HEK293 (cell line): ENCODE results near the gene VPS13D.

Experiments used
- CTCF ChIA-PET: fragments of 350-600 bp; formaldehyde crosslinking; extraction: SDS; loops from one replicate; lab custom pipeline; 2021; ENCODE audit warnings: antibody characterized with exemption; lab: Yijun Ruan, JAX
- POLR2A ChIA-PET: fragments of 300-600 bp; formaldehyde crosslinking; extraction: SDS; loops from one replicate; lab custom pipeline; 2020; ENCODE audit warnings: antibody characterized with exemption, inconsistent platforms; lab: Yijun Ruan, JAX
- H3K27ac ChIP-seq: fragments of 200-500 bp; sonication (Bioruptor generic); 2 replicates; pipeline ENCODE4 v1.5.1; 2014; ENCODE audit warnings: low read depth, low read length, control low read depth, inconsistent platforms; ENCODE audit errors: extremely low read depth
- H3K36me3 ChIP-seq, 2 experiments: fragments of 200-500 bp in 1 of 2; sonication (Bioruptor generic) in 1 of 2; 1 replicate in 1 of 2; 2 replicates in 1 of 2; pipeline ENCODE4 v1.5.1; 2014 to 2017; ENCODE audit warnings: inconsistent platforms in 2 of 2, low read length in 2 of 2; ENCODE audit not compliant: control insufficient read depth in 2 of 2, insufficient read depth in 1 of 2
- H3K4me1 ChIP-seq: fragments of 200-500 bp; sonication (Bioruptor generic); 2 replicates; pipeline ENCODE4 v1.5.1; 2014; ENCODE audit warnings: mild to moderate bottlenecking, low read length, inconsistent platforms; ENCODE audit not compliant: control insufficient read depth, insufficient read depth
- H3K4me3 ChIP-seq: 2 replicates; pipeline ENCODE4 v1.5.1; 2011; ENCODE audit warnings: low read depth, mild to moderate bottlenecking, control low read depth, low read length, moderate library complexity
- H3K9me3 ChIP-seq: fragments of 200-500 bp; sonication (Bioruptor generic); 2 replicates; pipeline ENCODE4 v1.5.1; 2014; ENCODE audit warnings: low read depth, low read length, inconsistent platforms; ENCODE audit not compliant: control insufficient read depth, insufficient read depth
- BCL11B ChIP-seq: fragments of 450-650 bp; formaldehyde crosslinking; IDR thresholded peaks from 2 replicates; pipeline ENCODE4 v1.5.1; 2016; ENCODE audit warnings: low read depth, missing biosample characterization, missing genetic modification characterization
- EGR2 ChIP-seq: fragments of 450-650 bp; formaldehyde crosslinking; IDR thresholded peaks from 2 replicates; pipeline ENCODE4 v1.5.1; 2016; ENCODE audit warnings: low read depth, missing biosample characterization, missing genetic modification characterization
- HOXD13 ChIP-seq: sonication (generic); formaldehyde crosslinking; IDR thresholded peaks from 2 replicates; pipeline ENCODE4 v1.8.0; 2022; ENCODE audit warnings: missing genetic modification reagents, borderline replicate concordance
- INSM2 ChIP-seq: fragments of 450-650 bp; formaldehyde crosslinking; IDR thresholded peaks from 2 replicates; pipeline ENCODE4 v1.5.1; 2016; ENCODE audit warnings: missing biosample characterization, missing genetic modification characterization
- KLF16 ChIP-seq: fragments of 450-650 bp; formaldehyde crosslinking; IDR thresholded peaks from 2 replicates; pipeline ENCODE4 v1.5.1; 2017; ENCODE audit warnings: missing biosample characterization, missing genetic modification characterization
- KLF9 ChIP-seq: fragments of 450-650 bp; formaldehyde crosslinking; IDR thresholded peaks from 2 replicates; pipeline ENCODE4 v1.5.1; 2016; ENCODE audit warnings: missing biosample characterization, missing genetic modification characterization, low read depth
- PRDM4 ChIP-seq: fragments of 450-650 bp; formaldehyde crosslinking; IDR thresholded peaks from 2 replicates; pipeline ENCODE4 v1.5.1; 2017; ENCODE audit warnings: missing biosample characterization, missing genetic modification characterization
- SETDB1 ChIP-seq: IDR thresholded peaks from one replicate; pipeline ENCODE4 v1.6.1; 2017; ENCODE audit warnings: mild to moderate bottlenecking, low read length, moderate library complexity, mixed read lengths; ENCODE audit not compliant: insufficient read length
- ZBTB6 ChIP-seq: fragments of 450-650 bp; formaldehyde crosslinking; IDR thresholded peaks from 2 replicates; pipeline ENCODE4 v1.5.1; 2017; ENCODE audit warnings: missing biosample characterization, missing genetic modification characterization
- ZNF140 ChIP-seq: fragments of 450-650 bp; formaldehyde crosslinking; IDR thresholded peaks from 2 replicates; pipeline ENCODE4 v1.5.1; 2016; ENCODE audit warnings: missing biosample characterization, missing genetic modification characterization
- ZNF23 ChIP-seq: fragments of 450-650 bp; formaldehyde crosslinking; IDR thresholded peaks from 2 replicates; pipeline ENCODE4 v1.5.1; 2016; ENCODE audit warnings: missing biosample characterization, missing genetic modification characterization, borderline replicate concordance
- ZNF302 ChIP-seq: fragments of 450-650 bp; formaldehyde crosslinking; IDR thresholded peaks from 2 replicates; pipeline ENCODE4 v1.5.1; 2016; ENCODE audit warnings: missing biosample characterization, missing genetic modification characterization, low read depth
- ZNF350 ChIP-seq: fragments of 450-650 bp; formaldehyde crosslinking; IDR thresholded peaks from 2 replicates; pipeline ENCODE4 v1.5.0; 2017; ENCODE audit warnings: missing biosample characterization, mild to moderate bottlenecking, missing genetic modification characterization
- ZNF473 ChIP-seq: fragments of 450-650 bp; formaldehyde crosslinking; IDR thresholded peaks from 2 replicates; pipeline ENCODE4 v1.5.1; 2017; ENCODE audit warnings: missing biosample characterization, missing genetic modification characterization
- ZNF488 ChIP-seq: fragments of 450-650 bp; formaldehyde crosslinking; IDR thresholded peaks from 2 replicates; pipeline ENCODE4 v1.5.1; 2016; ENCODE audit warnings: missing biosample characterization, missing genetic modification characterization
- ZNF560 ChIP-seq: fragments of 450-650 bp; formaldehyde crosslinking; IDR thresholded peaks from 2 replicates; pipeline ENCODE4 v1.5.1; 2017; ENCODE audit warnings: missing biosample characterization, missing genetic modification characterization, borderline replicate concordance
- ZNF561 ChIP-seq: fragments of 450-650 bp; IDR thresholded peaks from 2 replicates; pipeline ENCODE4 v1.5.1; 2018; ENCODE audit warnings: missing biosample characterization, missing genetic modification characterization, borderline replicate concordance
- ZNF707 ChIP-seq: fragments of 450-650 bp; formaldehyde crosslinking; IDR thresholded peaks from 2 replicates; pipeline ENCODE4 v1.5.1; 2016; ENCODE audit warnings: missing biosample characterization, missing genetic modification characterization
- ZNF792 ChIP-seq: fragments of 450-650 bp; formaldehyde crosslinking; IDR thresholded peaks from 2 replicates; pipeline ENCODE4 v1.5.1; 2016; ENCODE audit warnings: missing biosample characterization, missing genetic modification characterization
- ZNF837 ChIP-seq: fragments of 450-650 bp; formaldehyde crosslinking; IDR thresholded peaks from 2 replicates; pipeline ENCODE4 v1.5.1; 2016; ENCODE audit warnings: missing biosample characterization, missing genetic modification characterization
- ZSCAN5A ChIP-seq: fragments of 450-650 bp; formaldehyde crosslinking; IDR thresholded peaks from 2 replicates; pipeline ENCODE4 v1.5.1; 2016; ENCODE audit warnings: missing biosample characterization, missing genetic modification characterization

Gene VPS13D

GRCh38 chr1:12505639-12506280, 275.9 kb downstream of the VPS13D start (continued):
- no peak for TF ChIP-seq PRDM4 (tag by site-specific recombination)
- no peak for TF ChIP-seq ZNF837 (tag by site-specific recombination)
- TF ChIP-seq ZNF792 (tag by site-specific recombination): no peak
- TF ChIP-seq ZNF707 (tag by site-specific recombination): no peak
- TF ChIP-seq ZNF23: no peak
- TF ChIP-seq ZNF473: no peak

- POLR2A ChIA-PET: no interaction called here
- TF ChIP-seq ZNF561 (no peak), ZNF488 (tag by site-specific recombination) (no peak), ZNF140 (tag by site-specific recombination) (no peak), KLF9 (tag by site-specific recombination) (no peak), ZNF350 (tag by site-specific recombination) (no peak), SETDB1 (no peak), EGR2 (tag by site-specific recombination) (no peak), ZBTB6 (tag by site-specific recombination) (no peak), KLF16 (no peak), ZSCAN5A (tag by site-specific recombination) (no peak), ZNF302 (tag by site-specific recombination) (no peak), PRDM4 (tag by site-specific recombination) (no peak), HOXD13 (CRISPR knock-in tag) (no peak), BCL11B (tag by site-specific recombination) (no peak), INSM2 (no peak), ZNF560 (tag by site-specific recombination) (no peak)
- TF ChIP-seq, all 188 proteins: peak for 0
- no peaks in the 10 kb centered on the region for H3K4me1 ChIP-seq
Measured at GRCh38 chr1:12506281-12507280, 276.8 kb downstream of the VPS13D start.

More at GRCh38 chr1:12506281-12507280, 276.8 kb downstream of the VPS13D start:
- Histone ChIP-seq H3K9me3 (no peaks in the 10 kb centered on the region), H3K36me3 (peaks cover 0 to 23% of the 10 kb centered on the region in 2 experiments; a peak in 1 of 3 replicates), H3K4me3 (no peak overlapping the region), H3K27ac (no peak overlapping the region)
- CTCF ChIA-PET: interaction anchor here (0.6 kb wide), 1 partner anchor 892 kb away, joined by 3 read pairs; no protein-coding TSS in a partner anchor
